Mucosa of rectum (tissue), 2 donors: ENCODE measurements around the gene PDE5A.

ENCODE experiments used
- H3K27ac ChIP-seq, 2 donors: one replicate each; pipeline ENCODE4 v1.7.0; 2013; ENCODE audit warnings: inconsistent platforms in 2 of 2, low read depth in 2 of 2, low read length in 2 of 2
- H3K27me3 ChIP-seq, 2 donors: one replicate each; pipeline ENCODE4 v1.7.0; 2013; ENCODE audit warnings: low read length in 2 of 2; ENCODE audit not compliant: control insufficient read depth in 2 of 2, insufficient read depth in 2 of 2
- H3K36me3 ChIP-seq, 2 donors: one replicate each; pipeline ENCODE4 v1.7.0; 2013; ENCODE audit warnings: low read length in 2 of 2; ENCODE audit not compliant: control insufficient read depth in 2 of 2, insufficient read depth in 2 of 2
- H3K4me1 ChIP-seq, 2 donors: one replicate each; pipeline ENCODE4 v1.7.0; 2013; ENCODE audit warnings: low read length in 2 of 2, mild to moderate bottlenecking in 1 of 2; ENCODE audit not compliant: control insufficient read depth in 2 of 2, insufficient read depth in 2 of 2
- H3K4me3 ChIP-seq, 2 donors: one replicate each; pipeline ENCODE4 v1.7.0; 2013; ENCODE audit warnings: low read length in 2 of 2
- H3K9ac ChIP-seq, 2 donors: one replicate each; pipeline ENCODE4 v1.7.0; 2013; ENCODE audit warnings: low read length in 2 of 2, low read depth in 1 of 2, mild to moderate bottlenecking in 1 of 2
- H3K9me3 ChIP-seq, 2 donors: one replicate each; pipeline ENCODE4 v1.7.0; 2013; ENCODE audit warnings: low read length in 2 of 2; ENCODE audit not compliant: control insufficient read depth in 2 of 2
- donor health status: healthy.
- donor health status: Normal muscosa, but diverticular disease.

Gene PDE5A

DNA sequence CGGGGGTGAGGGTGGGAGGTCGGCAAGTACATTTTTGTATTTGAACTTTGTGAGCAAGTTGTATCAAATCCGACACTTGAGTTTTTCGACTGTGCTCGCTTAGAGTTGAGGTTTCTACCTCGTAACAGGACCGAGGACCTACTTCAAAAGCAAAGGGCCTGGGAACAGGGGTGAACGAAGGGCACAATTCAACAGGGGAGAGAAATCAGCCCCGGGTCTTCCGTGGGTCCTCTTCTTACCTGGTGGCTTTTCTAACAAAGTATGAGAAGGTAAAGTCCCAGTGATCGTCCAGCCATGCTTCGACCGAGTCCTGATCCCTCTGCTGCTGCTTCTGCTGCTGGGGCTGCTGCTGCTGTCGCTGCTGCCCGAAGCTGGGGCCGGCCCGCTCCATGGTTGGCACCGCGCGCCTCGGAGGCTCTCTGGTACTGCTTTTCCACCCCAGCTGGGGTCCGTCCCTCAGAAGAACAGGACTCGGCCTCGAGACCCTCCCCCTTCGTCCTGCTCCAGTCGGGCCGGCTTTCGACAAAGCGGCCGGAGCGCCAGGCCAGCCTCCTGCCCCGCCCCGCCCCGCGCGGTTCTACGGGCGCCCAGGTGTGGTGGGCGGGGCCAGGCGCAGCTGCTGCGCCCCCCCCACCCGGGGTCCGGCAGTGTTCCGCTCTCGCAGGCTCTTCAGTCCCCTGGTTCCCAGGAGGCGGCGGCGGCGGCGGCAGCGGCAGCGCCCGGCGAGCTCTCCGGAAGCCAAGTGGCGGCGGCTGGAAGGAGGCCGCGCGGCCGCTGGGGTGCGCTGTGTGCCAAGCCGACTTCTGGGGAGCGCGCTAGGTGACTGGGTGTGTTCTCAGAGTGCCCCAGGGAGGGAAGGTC is at the start of gene PDE5A:
Gene PDE5A (minus strand): TSS at position 524 of the 861 bp plus-strand sequence. CDS start 133 bp downstream, at position 391.
- Histone ChIP-seq H3K9ac (peak within 1 kb of the TSS; percentile 75 to 94), H3K27me3 (no peaks in the 10 kb centered on the region), H3K4me1 (peaks cover 6 to 18% of the 10 kb centered on the region in 2 donors)

DNA sequence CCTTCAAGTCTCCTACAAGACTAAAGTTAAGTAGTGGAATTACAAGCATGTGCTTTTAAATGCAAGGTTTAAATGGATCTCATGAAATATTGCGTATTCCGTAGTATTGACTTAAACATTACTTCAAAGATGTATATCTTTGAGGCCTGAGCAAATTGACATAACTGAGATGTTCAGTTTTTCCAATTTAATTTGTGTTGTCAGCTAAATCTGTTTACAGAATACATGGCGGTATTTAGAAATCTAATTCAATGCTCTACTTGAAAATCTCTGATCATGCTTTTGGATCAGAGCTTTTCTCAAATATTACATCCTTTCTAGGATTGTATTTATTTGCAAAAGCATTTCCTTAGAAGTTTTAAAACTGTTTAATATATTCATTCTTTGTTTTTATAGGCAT is 47.5 kb upstream of the PDE5A start:
- Histone ChIP-seq H3K4me3 (no peak overlapping the region), H3K27me3 (no peaks in the 10 kb centered on the region), H3K9me3 (no peaks in the 10 kb centered on the region), H3K27ac (no peak overlapping the region), H3K4me1 (no peaks in the 10 kb centered on the region), H3K9ac (no peak overlapping the region), H3K36me3 (no peaks in the 10 kb centered on the region)

More for the DNA sequence above, at the start of gene PDE5A:
- Histone ChIP-seq H3K4me3 (peak within 1 kb of the TSS; percentile 93 to 98), H3K36me3 (no peaks in the 10 kb centered on the region), H3K9me3 (no peaks in the 10 kb centered on the region), H3K27ac (peak within 1 kb of the TSS; percentile 90 to 94)

DNA sequence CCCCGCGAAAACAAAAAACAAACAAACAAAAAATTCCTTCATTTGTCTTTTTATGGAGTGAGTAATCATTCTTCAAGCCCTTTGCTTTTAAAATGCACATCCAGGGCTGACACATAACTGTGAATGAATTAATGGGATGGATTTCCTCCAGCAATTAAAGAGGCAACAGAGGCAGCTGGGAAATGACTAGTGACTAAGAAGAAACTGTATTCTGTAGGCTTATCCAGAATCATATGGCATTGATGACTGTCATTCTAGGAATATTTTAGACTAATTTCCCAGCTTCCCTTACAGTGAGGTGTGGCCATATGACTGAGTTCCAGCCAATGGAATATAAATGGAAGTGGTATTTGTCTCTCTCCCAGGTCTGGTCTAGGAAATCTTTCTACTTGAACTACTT is 46.8 kb upstream of the PDE5A start:
- no peaks in the 10 kb centered on the region for H3K4me1 ChIP-seq
- H3K9ac ChIP-seq = no peak overlapping the region
- no peaks in the 10 kb centered on the region for H3K27me3 ChIP-seq
- no peaks in the 10 kb centered on the region for H3K9me3 ChIP-seq
- no peak overlapping the region for H3K4me3 ChIP-seq
- no peak overlapping the region for H3K27ac ChIP-seq
- H3K36me3 ChIP-seq = no peaks in the 10 kb centered on the region

DNA sequence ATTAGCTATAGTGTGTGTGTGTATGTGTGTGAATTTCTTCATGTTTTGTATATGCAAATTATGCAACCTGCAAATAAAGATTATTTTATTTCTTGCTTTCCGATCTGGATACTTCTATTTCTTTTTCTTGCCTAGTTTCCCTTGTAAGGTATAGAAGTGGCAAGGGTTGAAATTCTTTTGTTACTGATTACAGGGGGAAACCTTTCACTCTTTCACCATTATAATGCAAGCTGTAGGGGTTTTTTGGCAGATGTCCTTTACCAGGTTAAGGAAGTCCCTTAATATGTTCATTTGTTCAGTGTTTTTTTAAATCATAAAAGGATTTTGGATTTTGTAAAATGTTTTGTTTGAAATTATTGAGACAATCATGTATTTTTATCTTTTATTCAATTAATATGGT is 44.3 kb upstream of the PDE5A start:
- Histone ChIP-seq H3K9ac (no peak overlapping the region), H3K9me3 (no peaks in the 10 kb centered on the region), H3K27ac (no peak overlapping the region), H3K27me3 (no peaks in the 10 kb centered on the region), H3K4me3 (no peak overlapping the region), H3K4me1 (no peaks in the 10 kb centered on the region), H3K36me3 (no peaks in the 10 kb centered on the region)

DNA sequence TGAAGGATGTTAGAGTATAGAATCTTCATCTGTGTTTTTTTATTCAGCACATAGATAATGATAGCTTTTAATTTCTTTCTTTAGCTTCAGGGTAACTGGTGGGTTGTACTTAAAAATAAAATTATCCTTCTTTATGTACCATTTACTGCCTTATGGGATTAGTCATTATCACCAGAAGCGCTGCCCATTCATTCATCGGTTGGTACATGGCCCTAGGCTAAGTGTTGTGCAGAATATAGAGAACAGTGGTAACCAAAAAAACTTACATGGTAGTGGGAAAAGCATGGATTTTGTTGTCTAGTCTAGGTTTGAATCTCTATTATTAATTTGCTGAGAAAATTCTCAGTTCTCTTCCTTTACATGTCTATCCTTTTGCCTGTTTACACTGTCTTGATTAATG is 43.5 kb upstream of the PDE5A start:
- H3K27ac ChIP-seq = no peak overlapping the region
- H3K4me1 ChIP-seq = no peaks in the 10 kb centered on the region
- H3K9me3 ChIP-seq = no peaks in the 10 kb centered on the region
- no peak overlapping the region for H3K4me3 ChIP-seq
- no peaks in the 10 kb centered on the region for H3K27me3 ChIP-seq
- no peak overlapping the region for H3K9ac ChIP-seq
- no peaks in the 10 kb centered on the region for H3K36me3 ChIP-seq

DNA sequence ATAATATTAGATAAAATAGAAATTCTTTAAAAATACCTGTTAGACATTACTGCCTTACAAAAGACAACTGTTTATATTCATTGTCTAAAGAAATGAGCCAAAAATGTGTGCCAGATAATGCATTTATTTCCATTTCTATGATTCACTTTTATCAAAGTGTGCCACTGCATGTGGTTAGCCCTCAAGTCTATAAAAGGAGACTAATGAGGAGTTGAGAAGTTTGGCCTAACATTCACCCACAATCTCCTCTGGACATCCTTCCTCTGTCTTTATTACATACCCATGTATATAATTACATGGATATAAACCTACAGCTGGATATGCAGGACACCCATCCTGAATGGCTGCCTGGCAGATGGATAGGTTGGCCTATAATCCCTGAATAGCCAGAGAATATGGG is 42.6 kb upstream of the PDE5A start:
- Histone ChIP-seq H3K36me3 (no peaks in the 10 kb centered on the region), H3K27me3 (no peaks in the 10 kb centered on the region), H3K4me3 (no peak overlapping the region), H3K4me1 (no peaks in the 10 kb centered on the region), H3K9ac (no peak overlapping the region), H3K9me3 (no peaks in the 10 kb centered on the region), H3K27ac (no peak overlapping the region)

DNA sequence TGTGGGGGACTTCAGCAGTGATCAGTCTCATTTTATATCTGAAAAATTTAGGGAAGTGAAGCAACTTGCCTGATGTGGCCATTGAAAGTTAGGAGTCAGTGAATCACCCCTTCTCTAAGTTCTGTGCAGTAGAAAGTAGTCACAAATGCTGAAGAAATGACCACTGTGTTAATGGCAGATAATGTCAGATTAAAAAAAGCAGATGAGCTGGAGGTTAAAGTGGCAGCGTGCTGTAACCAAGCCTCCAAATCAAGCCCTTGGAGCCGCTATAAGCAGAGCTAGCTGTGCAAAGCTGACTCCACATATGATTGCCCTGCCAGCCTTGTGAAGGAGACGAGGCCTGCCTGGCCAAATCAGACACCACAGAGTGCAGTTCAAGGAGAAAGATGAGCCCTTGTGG is 39.2 kb upstream of the PDE5A start:
- Histone ChIP-seq H3K4me1 (no peaks in the 10 kb centered on the region), H3K27me3 (no peaks in the 10 kb centered on the region), H3K9me3 (no peaks in the 10 kb centered on the region), H3K4me3 (no peak overlapping the region), H3K27ac (no peak overlapping the region), H3K36me3 (no peaks in the 10 kb centered on the region), H3K9ac (no peak overlapping the region)

DNA sequence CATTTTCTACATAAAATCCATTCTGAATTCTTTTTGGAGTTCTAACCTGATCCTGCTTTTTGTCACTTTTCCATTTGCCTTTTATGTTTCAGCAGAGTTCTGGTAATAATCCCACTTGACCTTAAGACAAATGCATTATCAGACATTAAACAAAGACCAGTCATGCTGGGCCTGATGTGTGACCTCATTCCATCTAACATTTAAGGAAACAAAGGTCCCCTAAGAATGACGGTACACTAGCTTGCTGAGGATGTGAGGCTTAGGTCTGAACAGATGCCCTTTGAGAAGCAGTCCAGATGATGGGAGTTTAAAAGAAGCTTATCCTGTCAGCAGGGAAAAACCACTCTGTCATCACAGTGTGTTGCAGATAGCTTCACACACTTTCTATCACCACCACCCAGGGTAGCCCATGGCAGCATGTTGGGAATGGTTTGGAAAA is 38.1 kb upstream of the PDE5A start:
- H3K27ac ChIP-seq = no peak overlapping the region
- H3K4me1 ChIP-seq = no peaks in the 10 kb centered on the region
- H3K9me3 ChIP-seq = no peaks in the 10 kb centered on the region
- H3K27me3 ChIP-seq = no peaks in the 10 kb centered on the region
- H3K36me3 ChIP-seq = no peaks in the 10 kb centered on the region
- H3K4me3 ChIP-seq = no peak overlapping the region
- no peak overlapping the region for H3K9ac ChIP-seq

DNA sequence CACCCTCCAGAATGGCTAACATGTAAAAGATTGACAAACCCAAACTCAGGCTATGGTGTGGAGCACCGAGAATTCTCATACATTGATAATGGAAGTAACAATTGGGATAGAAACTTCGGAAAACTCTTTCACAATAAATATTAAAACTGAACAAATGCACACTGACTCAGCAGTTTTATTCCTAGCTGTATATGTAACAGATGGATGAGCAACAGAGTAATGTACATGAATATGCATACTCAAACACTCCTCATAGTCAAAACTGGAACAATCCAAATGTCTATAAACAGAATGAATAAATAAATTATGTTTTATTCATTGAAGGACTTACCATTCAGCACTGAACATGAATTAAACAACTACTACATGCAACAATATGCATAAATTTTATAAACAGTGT is 37.1 kb upstream of the PDE5A start:
- Histone ChIP-seq H3K27me3 (no peaks in the 10 kb centered on the region), H3K9me3 (no peaks in the 10 kb centered on the region), H3K27ac (no peak overlapping the region), H3K36me3 (no peaks in the 10 kb centered on the region), H3K4me3 (no peak overlapping the region), H3K9ac (no peak overlapping the region), H3K4me1 (no peaks in the 10 kb centered on the region)

DNA sequence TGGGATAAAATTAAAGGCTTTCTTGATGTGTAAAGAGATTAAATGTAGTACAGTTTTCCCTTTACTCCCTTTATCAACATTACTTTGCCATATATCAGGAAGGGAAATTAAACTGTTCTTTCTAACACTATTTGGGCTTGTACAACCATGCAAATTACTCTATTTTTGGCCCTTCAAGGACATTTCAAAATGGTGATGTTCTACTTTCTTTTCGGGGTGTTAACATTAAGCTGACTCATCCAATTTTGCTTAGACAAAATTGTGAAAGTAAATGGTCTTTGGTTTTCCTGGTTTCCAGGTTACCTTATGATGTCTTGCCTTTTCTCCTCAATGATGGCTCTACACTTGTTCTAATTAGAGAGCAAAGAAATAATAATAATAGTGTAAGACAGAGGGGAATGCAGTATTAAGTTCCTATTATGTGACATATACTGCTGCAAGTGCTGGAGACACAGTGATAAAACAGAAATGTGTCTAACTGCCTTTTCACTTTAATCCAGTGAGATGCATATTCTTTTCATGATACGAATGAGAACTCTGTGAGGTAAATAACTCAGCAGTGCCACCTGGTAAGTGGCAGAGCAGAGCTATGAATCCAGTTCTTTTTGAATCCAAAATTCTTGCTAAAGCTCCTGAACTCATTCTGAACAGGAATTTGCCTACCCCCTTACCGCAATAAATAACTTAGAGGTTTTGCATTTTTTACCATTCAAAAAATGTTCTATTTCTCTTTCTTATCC is 35.7 kb upstream of the PDE5A start:
- no peaks in the 10 kb centered on the region for H3K36me3 ChIP-seq
- H3K9ac ChIP-seq = no peak overlapping the region
- no peaks in the 10 kb centered on the region for H3K4me1 ChIP-seq
- no peaks in the 10 kb centered on the region for H3K9me3 ChIP-seq
- peak overlapping the region in 1 of 2 donors; percentile 9 for H3K4me3 ChIP-seq
- H3K27ac ChIP-seq = no peak overlapping the region
- H3K27me3 ChIP-seq = no peaks in the 10 kb centered on the region
